ENCODE results near the gene FTSJ3. TPM values are rescaled to one million over a fixed set of nuclear protein-coding genes. Genes with fewer than 3 reads are reported as not detected.

FTSJ3 gene
- total and polyA plus RNA-seq, 2 of the 13 experiments (the other 11 are each of a cell fraction or from before 2014, with no cell fraction given) = 26.0 to 64.2 TPM

GRCh38 chr17:63841350-63842172, 14.1 kb upstream of the FTSJ3 start (continued):
- TF ChIP-seq, protein P1, sequence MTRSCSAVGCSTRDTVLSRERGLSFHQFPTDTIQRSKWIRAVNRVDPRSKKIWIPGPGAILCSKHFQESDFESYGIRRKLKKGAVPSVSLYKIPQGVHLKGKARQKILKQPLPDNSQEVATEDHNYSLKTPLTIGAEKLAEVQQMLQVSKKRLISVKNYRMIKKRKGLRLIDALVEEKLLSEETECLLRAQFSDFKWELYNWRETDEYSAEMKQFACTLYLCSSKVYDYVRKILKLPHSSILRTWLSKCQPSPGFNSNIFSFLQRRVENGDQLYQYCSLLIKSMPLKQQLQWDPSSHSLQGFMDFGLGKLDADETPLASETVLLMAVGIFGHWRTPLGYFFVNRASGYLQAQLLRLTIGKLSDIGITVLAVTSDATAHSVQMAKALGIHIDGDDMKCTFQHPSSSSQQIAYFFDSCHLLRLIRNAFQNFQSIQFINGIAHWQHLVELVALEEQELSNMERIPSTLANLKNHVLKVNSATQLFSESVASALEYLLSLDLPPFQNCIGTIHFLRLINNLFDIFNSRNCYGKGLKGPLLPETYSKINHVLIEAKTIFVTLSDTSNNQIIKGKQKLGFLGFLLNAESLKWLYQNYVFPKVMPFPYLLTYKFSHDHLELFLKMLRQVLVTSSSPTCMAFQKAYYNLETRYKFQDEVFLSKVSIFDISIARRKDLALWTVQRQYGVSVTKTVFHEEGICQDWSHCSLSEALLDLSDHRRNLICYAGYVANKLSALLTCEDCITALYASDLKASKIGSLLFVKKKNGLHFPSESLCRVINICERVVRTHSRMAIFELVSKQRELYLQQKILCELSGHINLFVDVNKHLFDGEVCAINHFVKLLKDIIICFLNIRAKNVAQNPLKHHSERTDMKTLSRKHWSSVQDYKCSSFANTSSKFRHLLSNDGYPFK (CRISPR knock-in tag; IDR thresholded peaks at IDR 0.05; ENCODE audit: borderline replicate concordance) = peak; percentile 48; the same call in 1 of the 2 replicates
- no peak; the same call in 1 of the 2 replicates for TF ChIP-seq MEIS1 (CRISPR knock-in tag; IDR thresholded peaks at IDR 0.05; ENCODE audit: borderline replicate concordance)
- peak; percentile 40; the same call in 1 of the 2 replicates for TF ChIP-seq ZNF704 (CRISPR knock-in tag; IDR thresholded peaks at IDR 0.05; ENCODE audit: borderline replicate concordance)
- TF ChIP-seq PITX1 (CRISPR knock-in tag; IDR thresholded peaks at IDR 0.05) = peak; percentile 68
- 0 out of 2 replicates have a peak, but pooled peaks have one; percentile 9 for TF ChIP-seq HCFC1 (IDR thresholded peaks at IDR 0.05; ENCODE audit: low read depth, low read length)
- TF ChIP-seq LCORL (IDR thresholded peaks at IDR 0.05) = no peak
- TF ChIP-seq LCORL (CRISPR knock-in tag; IDR thresholded peaks at IDR 0.05) = peak; percentile 75
- peak; percentile 86; the same call in 1 of the 2 replicates for TF ChIP-seq GLI4 (CRISPR knock-in tag; IDR thresholded peaks at IDR 0.05; ENCODE audit: borderline replicate concordance)
- TF ChIP-seq ZMYM3 (CRISPR knock-in tag; IDR thresholded peaks at IDR 0.05) = peak; percentile 91
- TF ChIP-seq MNT (IDR thresholded peaks at IDR 0.05) = no peak
- TF ChIP-seq, protein P2, sequence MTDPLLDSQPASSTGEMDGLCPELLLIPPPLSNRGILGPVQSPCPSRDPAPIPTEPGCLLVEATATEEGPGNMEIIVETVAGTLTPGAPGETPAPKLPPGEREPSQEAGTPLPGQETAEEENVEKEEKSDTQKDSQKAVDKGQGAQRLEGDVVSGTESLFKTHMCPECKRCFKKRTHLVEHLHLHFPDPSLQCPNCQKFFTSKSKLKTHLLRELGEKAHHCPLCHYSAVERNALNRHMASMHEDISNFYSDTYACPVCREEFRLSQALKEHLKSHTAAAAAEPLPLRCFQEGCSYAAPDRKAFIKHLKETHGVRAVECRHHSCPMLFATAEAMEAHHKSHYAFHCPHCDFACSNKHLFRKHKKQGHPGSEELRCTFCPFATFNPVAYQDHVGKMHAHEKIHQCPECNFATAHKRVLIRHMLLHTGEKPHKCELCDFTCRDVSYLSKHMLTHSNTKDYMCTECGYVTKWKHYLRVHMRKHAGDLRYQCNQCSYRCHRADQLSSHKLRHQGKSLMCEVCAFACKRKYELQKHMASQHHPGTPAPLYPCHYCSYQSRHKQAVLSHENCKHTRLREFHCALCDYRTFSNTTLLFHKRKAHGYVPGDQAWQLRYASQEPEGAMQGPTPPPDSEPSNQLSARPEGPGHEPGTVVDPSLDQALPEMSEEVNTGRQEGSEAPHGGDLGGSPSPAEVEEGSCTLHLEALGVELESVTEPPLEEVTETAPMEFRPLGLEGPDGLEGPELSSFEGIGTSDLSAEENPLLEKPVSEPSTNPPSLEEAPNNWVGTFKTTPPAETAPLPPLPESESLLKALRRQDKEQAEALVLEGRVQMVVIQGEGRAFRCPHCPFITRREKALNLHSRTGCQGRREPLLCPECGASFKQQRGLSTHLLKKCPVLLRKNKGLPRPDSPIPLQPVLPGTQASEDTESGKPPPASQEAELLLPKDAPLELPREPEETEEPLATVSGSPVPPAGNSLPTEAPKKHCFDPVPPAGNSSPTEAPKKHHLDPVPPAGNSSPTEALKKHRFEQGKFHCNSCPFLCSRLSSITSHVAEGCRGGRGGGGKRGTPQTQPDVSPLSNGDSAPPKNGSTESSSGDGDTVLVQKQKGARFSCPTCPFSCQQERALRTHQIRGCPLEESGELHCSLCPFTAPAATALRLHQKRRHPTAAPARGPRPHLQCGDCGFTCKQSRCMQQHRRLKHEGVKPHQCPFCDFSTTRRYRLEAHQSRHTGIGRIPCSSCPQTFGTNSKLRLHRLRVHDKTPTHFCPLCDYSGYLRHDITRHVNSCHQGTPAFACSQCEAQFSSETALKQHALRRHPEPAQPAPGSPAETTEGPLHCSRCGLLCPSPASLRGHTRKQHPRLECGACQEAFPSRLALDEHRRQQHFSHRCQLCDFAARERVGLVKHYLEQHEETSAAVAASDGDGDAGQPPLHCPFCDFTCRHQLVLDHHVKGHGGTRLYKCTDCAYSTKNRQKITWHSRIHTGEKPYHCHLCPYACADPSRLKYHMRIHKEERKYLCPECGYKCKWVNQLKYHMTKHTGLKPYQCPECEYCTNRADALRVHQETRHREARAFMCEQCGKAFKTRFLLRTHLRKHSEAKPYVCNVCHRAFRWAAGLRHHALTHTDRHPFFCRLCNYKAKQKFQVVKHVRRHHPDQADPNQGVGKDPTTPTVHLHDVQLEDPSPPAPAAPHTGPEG (CRISPR knock-in tag; IDR thresholded peaks at IDR 0.05) = 0 out of 2 replicates have a peak, but pooled peaks have one; percentile 56
- TF ChIP-seq ZMYM2 (CRISPR knock-in tag; IDR thresholded peaks at IDR 0.05) = 0 out of 2 replicates have a peak, but pooled peaks have one; percentile 41
- TF ChIP-seq ZNF574 (CRISPR knock-in tag; IDR thresholded peaks at IDR 0.05) = peak; percentile 57

Measured in HepG2 (cell line).